ENCODE data around the gene MRPS26.

DNA sequence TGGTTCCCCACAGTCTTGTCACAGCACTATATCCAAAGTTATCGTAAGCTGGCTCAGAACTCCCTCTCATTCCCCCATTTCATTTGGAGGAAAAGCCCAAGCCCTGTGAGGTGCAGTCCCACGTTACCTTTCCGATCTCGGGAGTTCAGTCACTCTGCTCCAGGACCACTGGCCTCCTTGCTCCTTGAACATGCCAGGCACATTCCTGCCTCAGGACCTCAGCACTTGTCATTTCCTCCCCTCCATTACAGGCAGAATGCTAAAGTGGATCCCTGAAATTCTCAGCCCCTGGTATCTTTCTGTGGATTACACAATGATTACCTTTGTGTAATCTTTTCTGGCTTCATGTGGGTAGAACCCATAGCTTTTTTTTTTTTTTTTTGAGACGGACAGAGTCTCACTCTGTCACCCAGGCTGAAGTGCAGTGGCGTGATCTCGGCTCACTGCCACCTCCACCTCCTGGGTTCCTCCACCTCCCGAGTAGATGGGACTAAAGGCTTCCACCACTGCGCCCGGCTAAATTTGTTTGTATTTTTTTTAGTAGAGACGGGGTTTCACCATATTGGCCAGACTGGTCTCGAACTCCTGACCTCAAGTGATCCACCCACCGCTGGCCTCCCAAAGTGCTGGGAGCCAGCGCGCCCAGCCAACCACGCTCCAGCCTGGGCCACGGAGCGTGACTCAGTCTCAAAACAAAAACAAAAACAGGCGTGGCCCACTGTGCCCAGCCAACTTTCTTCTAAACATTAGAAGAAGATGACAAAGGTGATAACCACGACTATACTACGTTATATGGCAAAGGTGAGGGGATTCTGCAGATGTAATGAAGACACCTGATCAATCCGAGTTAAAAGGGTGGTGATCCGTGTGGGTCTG is 21.5 kb downstream of the MRPS26 start:
- TF ChIP-seq TCF7L2 (IDR thresholded peaks at IDR 0.05; ENCODE audit: borderline replicate concordance, low read depth, low read length) (no peak), BCL11B (tag by site-specific recombination; IDR thresholded peaks at IDR 0.05; ENCODE audit: low read depth) (no peak), YY1 (tag by site-specific recombination; IDR thresholded peaks at IDR 0.05) (no peak), ZNF416 (tag by site-specific recombination; IDR thresholded peaks at IDR 0.05) (no peak), ZBTB17 (tag by site-specific recombination; IDR thresholded peaks at IDR 0.05) (no peak), ZBTB1 (tag by site-specific recombination; IDR thresholded peaks at IDR 0.05) (no peak), ZSCAN30 (tag by site-specific recombination; IDR thresholded peaks at IDR 0.05) (no peak), ZNF777 (tag by site-specific recombination; IDR thresholded peaks at IDR 0.05; ENCODE audit: borderline replicate concordance) (no peak), ZNF843 (tag by site-specific recombination; IDR thresholded peaks at IDR 0.05) (no peak)
- TF ChIP-seq, protein P1, sequence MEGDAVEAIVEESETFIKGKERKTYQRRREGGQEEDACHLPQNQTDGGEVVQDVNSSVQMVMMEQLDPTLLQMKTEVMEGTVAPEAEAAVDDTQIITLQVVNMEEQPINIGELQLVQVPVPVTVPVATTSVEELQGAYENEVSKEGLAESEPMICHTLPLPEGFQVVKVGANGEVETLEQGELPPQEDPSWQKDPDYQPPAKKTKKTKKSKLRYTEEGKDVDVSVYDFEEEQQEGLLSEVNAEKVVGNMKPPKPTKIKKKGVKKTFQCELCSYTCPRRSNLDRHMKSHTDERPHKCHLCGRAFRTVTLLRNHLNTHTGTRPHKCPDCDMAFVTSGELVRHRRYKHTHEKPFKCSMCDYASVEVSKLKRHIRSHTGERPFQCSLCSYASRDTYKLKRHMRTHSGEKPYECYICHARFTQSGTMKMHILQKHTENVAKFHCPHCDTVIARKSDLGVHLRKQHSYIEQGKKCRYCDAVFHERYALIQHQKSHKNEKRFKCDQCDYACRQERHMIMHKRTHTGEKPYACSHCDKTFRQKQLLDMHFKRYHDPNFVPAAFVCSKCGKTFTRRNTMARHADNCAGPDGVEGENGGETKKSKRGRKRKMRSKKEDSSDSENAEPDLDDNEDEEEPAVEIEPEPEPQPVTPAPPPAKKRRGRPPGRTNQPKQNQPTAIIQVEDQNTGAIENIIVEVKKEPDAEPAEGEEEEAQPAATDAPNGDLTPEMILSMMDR (tag by site-specific recombination; IDR thresholded peaks at IDR 0.05), result no peak
- TF ChIP-seq, protein P2, sequence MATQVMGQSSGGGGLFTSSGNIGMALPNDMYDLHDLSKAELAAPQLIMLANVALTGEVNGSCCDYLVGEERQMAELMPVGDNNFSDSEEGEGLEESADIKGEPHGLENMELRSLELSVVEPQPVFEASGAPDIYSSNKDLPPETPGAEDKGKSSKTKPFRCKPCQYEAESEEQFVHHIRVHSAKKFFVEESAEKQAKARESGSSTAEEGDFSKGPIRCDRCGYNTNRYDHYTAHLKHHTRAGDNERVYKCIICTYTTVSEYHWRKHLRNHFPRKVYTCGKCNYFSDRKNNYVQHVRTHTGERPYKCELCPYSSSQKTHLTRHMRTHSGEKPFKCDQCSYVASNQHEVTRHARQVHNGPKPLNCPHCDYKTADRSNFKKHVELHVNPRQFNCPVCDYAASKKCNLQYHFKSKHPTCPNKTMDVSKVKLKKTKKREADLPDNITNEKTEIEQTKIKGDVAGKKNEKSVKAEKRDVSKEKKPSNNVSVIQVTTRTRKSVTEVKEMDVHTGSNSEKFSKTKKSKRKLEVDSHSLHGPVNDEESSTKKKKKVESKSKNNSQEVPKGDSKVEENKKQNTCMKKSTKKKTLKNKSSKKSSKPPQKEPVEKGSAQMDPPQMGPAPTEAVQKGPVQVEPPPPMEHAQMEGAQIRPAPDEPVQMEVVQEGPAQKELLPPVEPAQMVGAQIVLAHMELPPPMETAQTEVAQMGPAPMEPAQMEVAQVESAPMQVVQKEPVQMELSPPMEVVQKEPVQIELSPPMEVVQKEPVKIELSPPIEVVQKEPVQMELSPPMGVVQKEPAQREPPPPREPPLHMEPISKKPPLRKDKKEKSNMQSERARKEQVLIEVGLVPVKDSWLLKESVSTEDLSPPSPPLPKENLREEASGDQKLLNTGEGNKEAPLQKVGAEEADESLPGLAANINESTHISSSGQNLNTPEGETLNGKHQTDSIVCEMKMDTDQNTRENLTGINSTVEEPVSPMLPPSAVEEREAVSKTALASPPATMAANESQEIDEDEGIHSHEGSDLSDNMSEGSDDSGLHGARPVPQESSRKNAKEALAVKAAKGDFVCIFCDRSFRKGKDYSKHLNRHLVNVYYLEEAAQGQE (tag by site-specific recombination; IDR thresholded peaks at IDR 0.05), result no peak
- TF ChIP-seq, protein P3, sequence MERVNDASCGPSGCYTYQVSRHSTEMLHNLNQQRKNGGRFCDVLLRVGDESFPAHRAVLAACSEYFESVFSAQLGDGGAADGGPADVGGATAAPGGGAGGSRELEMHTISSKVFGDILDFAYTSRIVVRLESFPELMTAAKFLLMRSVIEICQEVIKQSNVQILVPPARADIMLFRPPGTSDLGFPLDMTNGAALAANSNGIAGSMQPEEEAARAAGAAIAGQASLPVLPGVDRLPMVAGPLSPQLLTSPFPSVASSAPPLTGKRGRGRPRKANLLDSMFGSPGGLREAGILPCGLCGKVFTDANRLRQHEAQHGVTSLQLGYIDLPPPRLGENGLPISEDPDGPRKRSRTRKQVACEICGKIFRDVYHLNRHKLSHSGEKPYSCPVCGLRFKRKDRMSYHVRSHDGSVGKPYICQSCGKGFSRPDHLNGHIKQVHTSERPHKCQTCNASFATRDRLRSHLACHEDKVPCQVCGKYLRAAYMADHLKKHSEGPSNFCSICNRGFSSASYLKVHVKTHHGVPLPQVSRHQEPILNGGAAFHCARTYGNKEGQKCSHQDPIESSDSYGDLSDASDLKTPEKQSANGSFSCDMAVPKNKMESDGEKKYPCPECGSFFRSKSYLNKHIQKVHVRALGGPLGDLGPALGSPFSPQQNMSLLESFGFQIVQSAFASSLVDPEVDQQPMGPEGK (tag by site-specific recombination; IDR thresholded peaks at IDR 0.05), result no peak
